LNCAP (cell line): Measurements from ENCODE around the gene CLCA1.

ENCODE experiments used
- CTCF ChIP-seq: fragments of 450-650 bp; IDR thresholded peaks from 2 replicates; pipeline ENCODE4 v1.5.1; 2017; ENCODE audit warnings: mild to moderate bottlenecking

The CLCA1 gene

GRCh38 chr1:86464819-86465218, 3.9 kb upstream of the CLCA1 start:
- no peak for TF ChIP-seq CTCF

- TF ChIP-seq CTCF: no peak
Measured at GRCh38 chr1:86466109-86466844, 2.5 kb upstream of the CLCA1 start.

- TF ChIP-seq CTCF: no peak
Measured at GRCh38 chr1:86466986-86467385, 1.7 kb upstream of the CLCA1 start.

DNA sequence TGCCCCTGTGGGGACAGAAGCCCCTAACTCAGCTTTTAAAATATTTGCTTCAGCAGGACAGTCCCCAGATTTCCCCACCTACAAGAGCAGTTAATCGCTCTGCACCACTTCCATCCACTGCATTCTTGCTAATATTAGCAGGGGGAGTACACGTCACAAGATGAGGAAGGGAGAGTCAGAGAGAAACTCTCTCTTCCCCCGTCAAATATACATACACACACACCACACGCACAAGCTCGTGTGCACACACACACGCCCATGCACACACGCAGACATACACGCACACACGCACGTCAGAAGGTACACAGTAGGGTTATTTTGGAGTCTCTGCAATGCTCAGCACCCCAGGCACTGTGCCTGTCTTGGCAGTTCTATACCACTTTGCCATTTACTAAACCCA, 2.1 kb downstream of the CLCA1 start:
- TF ChIP-seq CTCF: no peak

DNA sequence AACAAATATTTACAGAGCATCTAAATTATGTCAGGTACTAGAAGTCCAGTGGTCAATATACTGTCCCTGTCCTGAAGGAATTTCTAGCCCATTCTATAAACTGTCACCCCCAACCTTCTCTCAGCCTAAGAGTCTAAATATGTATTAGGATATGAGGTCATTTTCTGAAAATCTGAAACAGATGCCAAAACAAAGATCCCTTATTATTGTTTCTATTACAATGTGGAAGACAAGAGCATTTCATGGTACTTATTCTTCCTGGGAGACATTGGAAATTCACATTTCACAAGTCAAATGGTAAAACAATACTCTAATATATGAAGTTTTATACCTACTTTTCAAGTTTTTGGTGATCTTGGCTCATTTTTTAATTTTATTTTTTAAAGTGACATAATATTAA, 2.6 kb downstream of the CLCA1 start:
- TF ChIP-seq CTCF: no peak

GRCh38 chr1:86472152-86472551, 3.4 kb downstream of the CLCA1 start:
- TF ChIP-seq CTCF: no peak

- TF ChIP-seq CTCF: no peak
Measured at GRCh38 chr1:86472767-86473166, 4.0 kb downstream of the CLCA1 start.

- no peak for TF ChIP-seq CTCF
Measured at GRCh38 chr1:86477256-86477655, 8.5 kb downstream of the CLCA1 start.
